ENCODE data around the gene THSD4.

DNA sequence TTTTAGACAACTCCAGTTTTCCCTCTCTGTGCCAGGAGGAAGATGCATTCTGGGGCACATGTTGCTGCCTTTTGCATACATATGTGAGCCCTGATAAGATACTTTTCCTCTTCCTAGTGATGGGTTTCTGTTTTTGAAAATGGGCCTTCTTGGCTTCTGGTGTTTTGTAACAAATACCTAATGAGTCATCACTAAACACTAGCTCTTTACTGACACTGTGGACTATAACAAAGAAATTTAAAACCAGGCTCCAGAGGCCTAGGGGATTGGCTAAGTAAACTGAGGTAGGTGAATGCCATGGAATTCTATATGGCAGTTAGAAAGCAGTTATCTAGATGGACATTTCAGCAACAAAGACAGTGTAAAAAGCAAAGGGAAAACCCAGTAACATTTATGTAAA lies 601.7 kb downstream of the THSD4 start:
- TF ChIP-seq REST (IDR thresholded peaks at IDR 0.05; ENCODE audit: insufficient replicate concordance, low read depth) (no peak), SPI1 (IDR thresholded peaks at IDR 0.05; ENCODE audit: borderline replicate concordance, low read depth) (no peak), POLR2AphosphoS5 (IDR thresholded peaks at IDR 0.05; ENCODE audit: low read depth) (no peak), GABPA (IDR thresholded peaks at IDR 0.05; ENCODE audit: low read depth) (no peak)
- TF ChIP-seq, protein P1, sequence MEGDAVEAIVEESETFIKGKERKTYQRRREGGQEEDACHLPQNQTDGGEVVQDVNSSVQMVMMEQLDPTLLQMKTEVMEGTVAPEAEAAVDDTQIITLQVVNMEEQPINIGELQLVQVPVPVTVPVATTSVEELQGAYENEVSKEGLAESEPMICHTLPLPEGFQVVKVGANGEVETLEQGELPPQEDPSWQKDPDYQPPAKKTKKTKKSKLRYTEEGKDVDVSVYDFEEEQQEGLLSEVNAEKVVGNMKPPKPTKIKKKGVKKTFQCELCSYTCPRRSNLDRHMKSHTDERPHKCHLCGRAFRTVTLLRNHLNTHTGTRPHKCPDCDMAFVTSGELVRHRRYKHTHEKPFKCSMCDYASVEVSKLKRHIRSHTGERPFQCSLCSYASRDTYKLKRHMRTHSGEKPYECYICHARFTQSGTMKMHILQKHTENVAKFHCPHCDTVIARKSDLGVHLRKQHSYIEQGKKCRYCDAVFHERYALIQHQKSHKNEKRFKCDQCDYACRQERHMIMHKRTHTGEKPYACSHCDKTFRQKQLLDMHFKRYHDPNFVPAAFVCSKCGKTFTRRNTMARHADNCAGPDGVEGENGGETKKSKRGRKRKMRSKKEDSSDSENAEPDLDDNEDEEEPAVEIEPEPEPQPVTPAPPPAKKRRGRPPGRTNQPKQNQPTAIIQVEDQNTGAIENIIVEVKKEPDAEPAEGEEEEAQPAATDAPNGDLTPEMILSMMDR (IDR thresholded peaks at IDR 0.05; ENCODE audit: insufficient read depth, low read length), result no peak

All from HL-60 (cell line).